Measurements from ENCODE around the gene COL23A1.
"Not testable (repeated sequence)": the region's sequence is repeated elsewhere in the genome, so short reads cannot be mapped to it uniquely, and the experiment has no call there.

Gene COL23A1

GRCh38 chr5:178199581-178200434 lies 390.4 kb downstream of the COL23A1 start:
- no peak for DNase-seq

- no peak for DNase-seq
Measured at GRCh38 chr5:178198706-178199105, 391.5 kb downstream of the COL23A1 start.

GRCh38 chr5:178198151-178198550 lies 392.0 kb downstream of the COL23A1 start:
- not testable (repeated sequence) for DNase-seq

- no peak for DNase-seq
Measured at GRCh38 chr5:178196986-178197385, 393.2 kb downstream of the COL23A1 start.

- no peak for DNase-seq
Measured at GRCh38 chr5:178196281-178196812, 393.8 kb downstream of the COL23A1 start.

GRCh38 chr5:178194026-178194425 lies 396.2 kb downstream of the COL23A1 start:
- DNase-seq: no peak

- no peak for DNase-seq
Measured at GRCh38 chr5:178193251-178193809, 396.9 kb downstream of the COL23A1 start.

- DNase-seq: no peak
Measured at GRCh38 chr5:178192787-178193186, 397.4 kb downstream of the COL23A1 start.

GRCh38 chr5:178192244-178192643 lies 397.9 kb downstream of the COL23A1 start:
- peak; percentile 33 for DNase-seq

GRCh38 chr5:178191661-178192060 lies 398.5 kb downstream of the COL23A1 start:
- DNase-seq: no peak

- no peak for DNase-seq
Measured at GRCh38 chr5:178189433-178189832, 400.8 kb downstream of the COL23A1 start.
